OCI-LY7 (cell line): ENCODE data around the gene MICAL3. TPM values are rescaled to one million over a fixed set of nuclear protein-coding genes. Genes with fewer than 3 reads are reported as not detected.

Source experiments
- BruUV-seq: library from RNA; stranded (reverse); fragments of 400-500 nt; replicated peaks from 2 replicates; lab custom pipeline; 2021; lab: Mats Ljungman, UMichigan
- CTCF ChIA-PET: fragments of 300-600 bp; sonication (Branson Sonifier 250); formaldehyde crosslinking; loops from one replicate; lab custom pipeline; 2022; ENCODE audit warnings: antibody characterized with exemption; ENCODE audit not compliant: unreplicated experiment; lab: Charles Lee
- POLR2A ChIA-PET: fragments of 300-600 bp; sonication (Branson Sonifier 250); formaldehyde crosslinking; loops from one replicate; lab custom pipeline; 2022; ENCODE audit warnings: antibody characterized with exemption; lab: Charles Lee
- DNase-seq: peaks from one replicate; pipeline ENCODE4 v3.0.0-alpha.2; 2015; ENCODE audit warnings: low spot score
- H2AFZ ChIP-seq: fragments of 200-600 bp; sonication (generic), shearing (Covaris generic); 2 replicates; pipeline ENCODE4 v1.6.1; 2014; ENCODE audit warnings: mild to moderate bottlenecking, antibody characterized with exemption, low read length, moderate library complexity
- H3K27ac ChIP-seq: fragments of 200-600 bp; sonication (generic); 2 replicates; pipeline ENCODE4 v1.5.1; 2014; ENCODE audit warnings: mixed run types, low read depth, mild to moderate bottlenecking, moderate library complexity, low read length, inconsistent platforms; ENCODE audit not compliant: poor library complexity, severe bottlenecking
- H3K36me3 ChIP-seq: fragments of 200-600 bp; sonication (generic); 2 replicates; pipeline ENCODE4 v1.6.1; 2014; ENCODE audit warnings: mild to moderate bottlenecking, antibody characterized with exemption, low read length, moderate library complexity, mixed read lengths; ENCODE audit not compliant: insufficient read depth
- H3K4me1 ChIP-seq: fragments of 200-600 bp; sonication (generic); 2 replicates; pipeline ENCODE4 v1.5.1; 2014; ENCODE audit warnings: mild to moderate bottlenecking, low read length; ENCODE audit not compliant: insufficient read depth, poor library complexity, severe bottlenecking
- H3K4me2 ChIP-seq: fragments of 200-600 bp; sonication (generic); 2 replicates; pipeline ENCODE4 v1.6.1; 2014; ENCODE audit warnings: mild to moderate bottlenecking, low read length
- H3K4me3 ChIP-seq: fragments of 200-600 bp; sonication (generic); 2 replicates; pipeline ENCODE4 v1.5.1; 2014; ENCODE audit warnings: mild to moderate bottlenecking, low read depth, low read length; ENCODE audit not compliant: poor library complexity, severe bottlenecking
- H3K79me2 ChIP-seq: fragments of 200-600 bp; sonication (generic); 2 replicates; pipeline ENCODE4 v1.6.1; 2016; ENCODE audit warnings: low read depth, mild to moderate bottlenecking, low read length, moderate library complexity, mixed read lengths; ENCODE audit not compliant: insufficient read depth
- H3K9me2 ChIP-seq: fragments of 200-600 bp; sonication (generic); 2 replicates; pipeline ENCODE4 v1.6.1; 2016; ENCODE audit warnings: mild to moderate bottlenecking, low read length, mixed read lengths; ENCODE audit not compliant: insufficient read depth
- H3K9me3 ChIP-seq: fragments of 200-600 bp; sonication (generic); 2 replicates; pipeline ENCODE4 v1.6.1; 2014; ENCODE audit warnings: mild to moderate bottlenecking, mixed run types, low read length, mixed read lengths
- H4K20me1 ChIP-seq: fragments of 200-600 bp; sonication (generic); 2 replicates; pipeline ENCODE4 v1.6.1; 2014; ENCODE audit warnings: mild to moderate bottlenecking, antibody characterized with exemption, low read length, moderate library complexity, mixed read lengths; ENCODE audit not compliant: insufficient read depth
- EZH2phosphoT487 ChIP-seq: fragments of 200-600 bp; sonication (generic); IDR thresholded peaks from 2 replicates; pipeline ENCODE4 v1.6.1; 2018; ENCODE audit warnings: low read depth, borderline replicate concordance, mild to moderate bottlenecking, mixed run types, antibody characterized with exemption, low read length, moderate library complexity, mixed read lengths
- intact Hi-C: fragments of 100-400 bp; cut with micrococcal nuclease; formaldehyde crosslinking; loops from one replicate; pipeline ENCODE4 v1.10.0; 2022; ENCODE audit not compliant: unreplicated experiment
- total RNA-seq, 2 experiments: library from RNA; depleted of rRNA in 1 of 2; stranded (reverse); fragments of >200 nt in 1 of 2; shearing (Covaris generic) in 1 of 2; gene quantifications; 2 replicates each; pipeline ENCODE4 v1.2.3, GENCODE V29; 2014 to 2022
- TF ChIP-seq, protein P1 (sequence below): fragments of 200-600 bp; sonication (generic); conservative IDR thresholded peaks from 2 replicates; pipeline ENCODE4 v1.5.1; 2014; ENCODE audit warnings: mild to moderate bottlenecking, antibody characterized with exemption, low read length, moderate library complexity, mixed read lengths

The MICAL3 gene
- total RNA-seq, 2 experiments from 2014 or later = 80.9 to 210 TPM

DNA sequence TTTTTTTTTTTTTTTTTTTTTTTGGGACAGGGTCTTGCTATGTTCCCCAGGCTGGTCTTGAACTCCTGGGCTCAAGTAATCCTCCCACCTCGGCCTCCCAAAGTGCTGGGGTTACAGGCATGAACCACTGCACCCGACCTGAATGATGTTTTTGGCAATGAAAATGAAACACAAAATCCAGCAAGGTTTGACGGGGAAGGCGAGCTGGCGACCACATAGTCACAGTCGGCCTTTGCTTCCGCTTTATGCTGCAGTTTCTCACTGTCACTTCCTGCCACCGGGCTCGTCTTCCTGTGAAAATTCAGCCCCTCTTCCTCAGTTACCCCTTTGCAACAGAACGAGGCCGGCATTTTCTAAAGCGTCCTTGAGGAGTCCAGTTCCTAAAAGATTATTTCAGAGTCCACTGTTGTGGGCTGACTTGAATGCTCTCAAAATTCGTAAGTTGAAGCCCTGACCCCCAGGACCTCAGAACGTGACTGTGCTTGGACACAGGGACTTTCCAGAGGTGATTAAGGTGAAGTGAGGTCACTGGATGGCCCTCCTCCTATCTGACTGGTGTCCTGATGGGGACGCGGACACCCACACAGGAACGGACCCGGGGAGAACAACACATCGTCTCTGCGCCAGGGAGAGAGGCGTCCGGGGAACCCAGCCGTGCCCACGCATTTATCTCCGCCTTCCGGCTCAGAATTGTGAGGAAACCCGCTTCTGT is 247.2 kb downstream of the MICAL3 start:
- DNase-seq = peak; percentile 87
- Histone ChIP-seq H3K4me3 (peak overlapping the region; percentile 83), H3K4me2 (peak overlapping the region; percentile 81), H3K79me2 (peaks cover 38% of the 10 kb centered on the region; the same call in 1 of the 2 replicates), H3K9me2 (no peaks in the 10 kb centered on the region), H3K4me1 (peaks cover 75% of the 10 kb centered on the region), H2AFZ (peak overlapping the region; percentile 66), H3K36me3 (no peaks in the 10 kb centered on the region), H3K9me3 (no peaks in the 10 kb centered on the region), H4K20me1 (peaks cover 9% of the 10 kb centered on the region; the same call in 1 of the 2 replicates), H3K27ac (peak overlapping the region; percentile 79)
- no peak for TF ChIP-seq EZH2phosphoT487
- TF ChIP-seq, protein P1, sequence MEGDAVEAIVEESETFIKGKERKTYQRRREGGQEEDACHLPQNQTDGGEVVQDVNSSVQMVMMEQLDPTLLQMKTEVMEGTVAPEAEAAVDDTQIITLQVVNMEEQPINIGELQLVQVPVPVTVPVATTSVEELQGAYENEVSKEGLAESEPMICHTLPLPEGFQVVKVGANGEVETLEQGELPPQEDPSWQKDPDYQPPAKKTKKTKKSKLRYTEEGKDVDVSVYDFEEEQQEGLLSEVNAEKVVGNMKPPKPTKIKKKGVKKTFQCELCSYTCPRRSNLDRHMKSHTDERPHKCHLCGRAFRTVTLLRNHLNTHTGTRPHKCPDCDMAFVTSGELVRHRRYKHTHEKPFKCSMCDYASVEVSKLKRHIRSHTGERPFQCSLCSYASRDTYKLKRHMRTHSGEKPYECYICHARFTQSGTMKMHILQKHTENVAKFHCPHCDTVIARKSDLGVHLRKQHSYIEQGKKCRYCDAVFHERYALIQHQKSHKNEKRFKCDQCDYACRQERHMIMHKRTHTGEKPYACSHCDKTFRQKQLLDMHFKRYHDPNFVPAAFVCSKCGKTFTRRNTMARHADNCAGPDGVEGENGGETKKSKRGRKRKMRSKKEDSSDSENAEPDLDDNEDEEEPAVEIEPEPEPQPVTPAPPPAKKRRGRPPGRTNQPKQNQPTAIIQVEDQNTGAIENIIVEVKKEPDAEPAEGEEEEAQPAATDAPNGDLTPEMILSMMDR = no peak
- TSS peak; percentile 93 for BruUV-seq
- ChIA-PET CTCF (interaction anchor here (0.6 kb wide), 1 partner anchor 329 kb away, joined by 4 read pairs; no protein-coding TSS in a partner anchor), POLR2A (interaction anchor here (1.0 to 1.5 kb wide), 3 partner anchors 19 to 299 kb away, joined by 3 to 7 read pairs (median 3); no protein-coding TSS in a partner anchor)
- intact Hi-C loops = loop anchor here (1.0 to 10.0 kb wide), 2 partner anchors 19 to 142 kb away; partner anchors contain the start of gene BCL2L13

DNA sequence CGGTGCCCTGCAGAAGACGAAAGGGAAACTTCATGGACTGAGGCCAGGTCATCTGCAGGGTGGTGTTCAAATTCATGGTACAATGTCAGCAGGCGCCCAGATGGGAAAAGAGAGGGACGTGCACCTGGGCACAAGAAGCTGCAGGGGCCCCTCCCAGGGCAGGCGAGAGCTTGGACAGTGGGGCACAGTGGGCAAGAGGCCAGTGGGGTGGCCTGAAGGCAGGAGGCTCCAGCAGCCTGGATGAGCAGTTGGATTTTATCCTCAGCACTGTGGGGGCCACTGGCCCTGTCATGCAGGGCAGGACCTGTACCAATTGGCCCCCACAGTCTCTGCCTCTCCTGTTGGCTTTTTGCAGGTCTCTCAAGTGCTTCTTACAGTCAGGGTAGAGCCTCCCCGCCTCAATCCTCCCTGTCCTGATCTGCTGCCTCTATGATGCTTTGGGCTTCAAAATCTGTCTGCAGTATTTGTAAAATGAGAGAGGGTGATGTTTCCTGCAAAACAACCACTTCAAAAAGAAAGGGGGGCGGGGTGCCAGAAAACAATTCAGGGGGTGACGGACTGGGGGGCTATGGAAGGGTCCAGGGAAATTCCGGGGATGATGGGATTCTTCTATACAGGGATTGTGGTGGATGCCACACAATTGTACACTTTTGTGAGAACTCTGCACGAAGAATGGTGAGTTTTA is 248.4 kb downstream of the MICAL3 start:
- no peak for DNase-seq
- Histone ChIP-seq H3K9me3 (no peaks in the 10 kb centered on the region), H3K4me3 (peak overlapping the region; percentile 83), H3K9me2 (no peaks in the 10 kb centered on the region), H3K27ac (peak overlapping the region; percentile 79), H2AFZ (peak overlapping the region; percentile 43), H3K4me1 (peaks cover 78% of the 10 kb centered on the region), H3K36me3 (no peaks in the 10 kb centered on the region), H3K4me2 (peak overlapping the region; percentile 81), H4K20me1 (peaks cover 14% of the 10 kb centered on the region; the same call in 1 of the 2 replicates), H3K79me2 (peaks cover 46% of the 10 kb centered on the region; the same call in 1 of the 2 replicates)
- BruUV-seq = no TSS peak
- intact Hi-C loops = loop anchor here (10.0 kb wide), 1 partner anchor 141 kb away; the partner anchor contains the start of gene BCL2L13
- POLR2A ChIA-PET = interaction anchor here (1.0 kb wide), 1 partner anchor 20 kb away, joined by 3 read pairs; no protein-coding TSS in a partner anchor
- TF ChIP-seq, protein P1 = no peak
- no peak for TF ChIP-seq EZH2phosphoT487
- CTCF ChIA-PET = interaction anchor here (0.8 kb wide), 1 partner anchor 23 kb away, joined by 8 read pairs; no protein-coding TSS in a partner anchor
